Measurements from ENCODE around the gene RRAD.

Gene RRAD

DNA sequence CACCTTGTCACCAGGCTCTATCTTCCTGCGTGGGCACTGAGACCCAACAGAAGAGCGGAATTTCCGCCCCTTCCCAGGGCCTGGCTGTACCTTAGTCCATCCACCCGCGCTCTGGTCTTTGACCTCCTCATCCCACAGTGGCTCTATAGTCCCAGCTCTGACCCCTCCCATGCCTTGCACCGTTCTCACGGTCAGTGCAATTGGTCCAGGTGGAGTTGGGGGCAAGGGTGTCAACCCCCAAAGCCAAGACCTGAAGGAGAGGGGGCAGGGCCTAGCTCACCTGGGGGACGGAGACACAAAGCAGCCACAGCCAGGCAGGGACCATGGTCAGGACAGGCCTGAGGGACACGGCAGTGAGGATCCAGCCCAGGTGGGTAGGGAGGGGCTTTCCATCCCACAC is 7.6 kb downstream of the RRAD start:
- DNase-seq (ENCODE audit: low read depth, low spot score) = no peak

- no peak for DNase-seq (ENCODE audit: low read depth, low spot score)
Measured at GRCh38 chr16:66916518-66916917, 8.8 kb downstream of the RRAD start.

DNA sequence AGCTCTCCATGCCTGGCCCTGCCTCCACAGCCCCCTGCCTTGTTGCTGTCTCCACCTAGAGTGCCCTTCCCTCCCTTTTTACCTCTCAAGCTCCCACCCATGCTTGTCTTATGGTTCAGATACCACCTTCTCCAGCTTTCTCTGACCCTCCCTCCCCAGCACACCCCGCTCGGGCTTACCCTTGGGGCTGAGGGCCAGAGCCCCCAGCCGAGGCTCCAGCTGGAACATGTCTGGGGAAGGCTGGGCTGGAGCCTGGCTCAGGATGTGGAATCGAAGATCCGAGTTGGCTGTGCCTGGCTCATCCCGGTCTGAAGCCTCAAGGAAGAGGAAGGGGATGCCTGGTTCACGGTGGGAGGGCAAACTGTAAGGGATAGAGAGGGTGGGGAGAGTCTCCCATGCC is 10.3 kb downstream of the RRAD start:
- no peak for DNase-seq (ENCODE audit: low read depth, low spot score)

GRCh38 chr16:66914541-66914940 is 10.8 kb downstream of the RRAD start:
- no peak for DNase-seq (ENCODE audit: low read depth, low spot score)

GRCh38 chr16:66913711-66914110 is 11.6 kb downstream of the RRAD start:
- DNase-seq (ENCODE audit: low read depth, low spot score) = no peak

DNA sequence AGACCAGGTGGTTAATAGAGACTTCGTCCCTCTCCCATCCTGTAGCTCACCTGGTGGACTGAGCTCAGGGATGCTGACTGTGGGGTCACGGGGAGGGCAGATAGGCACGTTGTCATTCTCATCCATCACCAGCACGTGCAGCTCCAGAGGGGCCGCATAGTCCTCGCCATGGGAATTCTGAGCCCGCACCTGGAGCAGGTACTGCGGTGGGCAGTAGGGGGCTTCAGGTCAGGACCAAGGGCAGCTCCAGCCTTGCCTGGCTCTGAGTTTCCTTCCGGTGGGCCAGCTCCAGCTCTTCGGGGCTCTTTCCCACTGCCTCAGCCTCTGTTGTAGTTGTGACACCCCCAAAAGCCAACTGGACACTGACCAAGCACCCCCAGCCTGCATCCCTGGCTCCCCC is 12.3 kb downstream of the RRAD start:
- no peak for DNase-seq (ENCODE audit: low read depth, low spot score)

- DNase-seq (ENCODE audit: low read depth, low spot score) = no peak
Measured at GRCh38 chr16:66911801-66912200, 13.5 kb downstream of the RRAD start.

DNA sequence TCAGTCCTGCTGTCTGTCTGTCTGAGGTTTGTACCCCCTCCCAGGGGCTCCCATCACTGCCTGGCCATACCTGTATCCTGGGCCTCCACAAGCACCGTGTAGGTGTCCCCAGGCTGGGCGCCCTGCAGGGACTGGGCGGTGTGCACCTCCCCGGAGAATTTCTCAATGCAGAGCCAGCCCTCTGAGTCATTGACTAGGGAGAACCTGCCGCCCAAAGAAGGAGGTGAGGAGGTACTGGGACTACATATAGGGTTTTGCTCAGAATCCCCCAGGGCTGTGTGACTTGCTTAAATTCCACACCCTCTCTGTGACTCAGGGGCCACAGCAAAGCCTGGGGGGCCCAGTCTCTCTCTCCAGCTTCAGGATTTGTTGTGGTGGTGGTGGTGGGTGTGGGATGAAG is 14.2 kb downstream of the RRAD start:
- DNase-seq (ENCODE audit: low read depth, low spot score) = no peak

GRCh38 chr16:66910175-66910940 is 15.0 kb downstream of the RRAD start:
- no peak for DNase-seq (ENCODE audit: low read depth, low spot score)

GRCh38 chr16:66908762-66909559 is 16.4 kb downstream of the RRAD start:
- no peak for DNase-seq (ENCODE audit: low read depth, low spot score)

DNA sequence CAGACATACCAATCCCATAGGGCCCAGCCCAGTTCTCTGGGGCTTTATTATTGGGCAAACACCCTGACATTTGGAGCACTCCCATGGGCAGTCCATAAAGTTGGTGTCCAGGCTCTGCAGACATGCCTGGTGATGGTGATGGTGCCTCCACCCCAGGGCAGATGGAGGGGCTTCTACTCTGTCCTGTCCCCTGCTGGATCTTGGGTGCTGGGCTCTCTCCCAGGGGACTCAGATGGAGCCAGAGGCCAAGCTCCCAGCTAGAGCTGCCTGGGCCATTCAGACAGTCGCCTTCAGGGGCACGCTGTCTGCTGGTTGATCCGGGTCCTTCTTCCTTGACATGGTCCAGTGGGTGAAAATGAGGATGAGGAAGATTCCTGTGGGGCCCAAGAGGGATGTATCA is 17.2 kb downstream of the RRAD start:
- DNase-seq (ENCODE audit: low read depth, low spot score) = no peak

- DNase-seq (ENCODE audit: low read depth, low spot score) = no peak
Measured at GRCh38 chr16:66906916-66907836, 18.2 kb downstream of the RRAD start.

GRCh38 chr16:66905633-66906539 is 19.4 kb downstream of the RRAD start:
- DNase-seq (ENCODE audit: low read depth, low spot score) = no peak

DNA sequence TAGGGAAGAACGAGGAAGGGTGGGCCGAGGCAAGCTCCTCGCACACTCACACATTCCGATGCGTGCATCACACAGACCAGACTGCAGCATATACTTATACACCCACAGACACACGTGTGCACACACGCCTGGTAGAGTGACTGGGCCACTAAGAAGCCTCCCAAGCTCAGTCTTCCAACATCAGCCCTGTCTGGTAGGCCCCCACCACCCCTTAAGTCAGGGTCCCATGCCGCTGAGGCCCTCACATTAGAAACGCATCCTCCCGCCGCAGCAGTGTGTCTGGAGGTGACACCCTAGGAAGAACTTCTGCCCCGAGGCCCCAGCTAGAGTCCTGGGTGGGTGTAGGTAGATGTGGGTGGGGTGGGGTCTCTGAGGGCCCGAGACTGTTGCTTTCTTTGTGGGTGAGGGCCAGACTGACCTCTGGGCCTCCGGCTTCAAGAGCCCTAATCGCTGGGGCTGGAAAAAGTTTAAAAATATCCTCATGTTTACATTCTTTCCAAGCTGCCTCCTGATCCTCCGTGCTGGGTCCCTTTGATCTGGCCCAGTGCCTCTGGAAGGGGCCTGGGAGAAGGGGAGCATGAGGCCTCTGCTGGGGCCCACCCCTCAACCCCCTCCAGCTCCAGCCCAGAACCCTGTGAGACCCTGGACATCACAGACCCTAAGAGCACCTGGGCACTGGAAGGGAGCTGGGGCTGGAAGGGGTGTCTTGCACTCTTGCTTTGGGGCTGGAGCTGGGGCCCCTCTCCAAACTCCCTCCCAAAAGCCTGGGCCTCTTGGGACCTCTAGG is 20.3 kb downstream of the RRAD start:
- DNase-seq (ENCODE audit: low read depth, low spot score) = no peak

DNA sequence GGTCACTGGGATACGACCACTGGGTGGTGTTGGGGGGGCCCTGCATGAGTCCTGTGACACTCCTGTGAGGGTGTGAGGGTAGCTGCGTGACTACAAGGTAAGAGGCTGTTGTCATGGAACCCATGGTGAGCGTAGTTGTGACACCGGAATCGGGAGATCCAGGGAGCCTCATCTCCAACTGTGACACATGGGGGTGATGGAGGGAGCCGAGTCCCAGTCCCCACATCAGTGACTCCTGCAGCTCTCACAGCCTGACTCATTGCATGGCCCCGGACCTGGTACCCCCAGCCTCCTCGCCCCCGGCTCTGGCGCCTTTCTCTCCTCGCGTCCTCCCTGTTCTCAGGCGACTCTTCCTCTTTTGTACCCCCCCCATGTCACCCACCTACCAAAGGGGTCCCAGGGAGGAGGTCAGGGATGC is 20.9 kb downstream of the RRAD start:
- no peak for DNase-seq (ENCODE audit: low read depth, low spot score)

DNA sequence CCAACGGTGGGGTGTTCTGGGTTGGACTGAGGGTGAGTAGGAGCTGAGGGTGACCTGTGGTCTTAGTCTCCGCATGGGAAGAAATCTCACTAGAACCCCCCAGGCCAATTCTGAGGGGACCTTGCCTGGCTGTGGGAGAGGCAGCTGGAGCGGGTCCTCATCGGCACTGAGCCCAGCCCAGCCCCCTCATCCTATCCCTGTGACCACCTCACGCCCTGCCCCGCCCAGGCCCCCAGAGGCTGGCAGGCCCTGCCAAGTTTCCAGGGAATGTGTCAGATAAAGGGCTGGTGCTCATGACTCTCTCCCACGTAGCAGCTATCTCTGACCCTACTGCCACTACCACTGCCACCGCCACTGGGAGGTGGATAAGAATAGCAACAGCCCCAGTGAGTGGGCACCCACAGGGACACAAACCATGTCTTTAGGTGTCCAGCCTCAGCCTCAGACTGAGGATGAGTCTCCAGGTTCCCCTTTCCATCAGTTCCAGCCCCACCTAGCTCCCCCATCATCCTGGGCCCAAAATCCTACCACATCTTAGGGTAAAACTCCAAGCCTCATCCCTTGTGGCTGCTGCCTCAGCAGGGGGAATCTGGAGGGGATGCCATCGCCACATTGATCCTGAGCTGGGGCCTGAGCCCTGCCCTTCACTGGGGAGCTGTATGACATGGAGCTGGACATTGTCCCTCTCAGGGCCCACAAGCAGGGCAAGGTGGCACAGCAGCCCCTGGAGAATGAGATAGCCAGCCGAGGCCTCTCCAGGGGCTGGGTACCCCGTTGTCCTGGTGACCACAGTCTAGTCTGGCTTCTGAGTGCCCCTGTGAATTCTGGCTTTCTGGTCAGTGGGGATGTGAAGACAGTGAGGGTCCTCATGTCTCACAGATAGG is 21.5 kb downstream of the RRAD start:
- DNase-seq (ENCODE audit: low read depth, low spot score) = no peak

- no peak for DNase-seq (ENCODE audit: low read depth, low spot score)
Measured at GRCh38 chr16:66902648-66903543, 22.4 kb downstream of the RRAD start.

- DNase-seq (ENCODE audit: low read depth, low spot score) = no peak
Measured at GRCh38 chr16:66901626-66902025, 23.7 kb downstream of the RRAD start.

All from activated naive CD8-positive, alpha-beta T cell treated with anti-CD3 and anti-CD28 coated beads, Interleukin-2, amount 50 U/mL, for 16 hours (primary cell).